Measurements from ENCODE around the gene LRRK1.

- no peak for TF ChIP-seq POLR2A (IDR thresholded peaks at IDR 0.05; ENCODE audit: low read depth, low read length)
- TF ChIP-seq TAF1 (IDR thresholded peaks at IDR 0.05; ENCODE audit: borderline replicate concordance, low read depth, low read length) = no peak
Measured at GRCh38 chr15:101108791-101109190, 189.6 kb downstream of the LRRK1 start.
